Mucosa of descending colon (tissue), 3 donors: ENCODE results near the gene EMC7. TPM values are rescaled to one million over a fixed set of nuclear protein-coding genes. Genes with fewer than 3 reads are reported as not detected.
"Not testable (repeated sequence)": the region's sequence is repeated elsewhere in the genome, so short reads cannot be mapped to it uniquely, and the experiment has no call there.

ENCODE experiments used
- ATAC-seq: fragments of 200-7000 bp; cut with Tn5 transposase; one replicate; pipeline ENCODE4 v1.9.1; 2020; ENCODE audit warnings: mild to moderate bottlenecking, moderate library complexity
- DNase-seq, 3 donors: peaks; one replicate each; pipeline ENCODE4 v3.0.0-alpha.2; 2020
- H3K36me3 ChIP-seq: fragments of 200-600 bp; one replicate; pipeline ENCODE4 v1.8.0; 2021; ENCODE audit warnings: low read depth, mild to moderate bottlenecking
- H3K4me1 ChIP-seq: fragments of 200-600 bp; one replicate; pipeline ENCODE4 v1.8.0; 2021; ENCODE audit warnings: low read depth, mild to moderate bottlenecking
- H3K4me3 ChIP-seq: fragments of 200-600 bp; one replicate; pipeline ENCODE4 v1.8.0; 2021; ENCODE audit warnings: mild to moderate bottlenecking
- H3K9me3 ChIP-seq: fragments of 200-600 bp; one replicate; pipeline ENCODE4 v1.8.0; 2021; ENCODE audit warnings: mild to moderate bottlenecking
- CTCF ChIP-seq: fragments of 200-600 bp; IDR thresholded peaks from one replicate; pipeline ENCODE4 v1.8.0; 2022; ENCODE audit warnings: antibody characterized with exemption, mild to moderate bottlenecking
- intact Hi-C, 2 donors: fragments of 100-400 bp; cut with DNase I in 1 of 2; cut with micrococcal nuclease in 1 of 2; formaldehyde crosslinking; loops; one replicate each; pipeline versions ENCODE4 v1.11.0 to v1.11.1; 2022; cut with DNase I, micrococcal nuclease
- total RNA-seq, 3 donors: library from RNA; stranded (reverse); fragmentation: NEBNext Ultra II Directional in 2 of 3; extraction: Animal tissue kit (Norgen Biotek cat#: 25700) in 2 of 3; gene quantifications; one replicate each; pipeline versions ENCODE4 v1.2.1 to v1.2.4, GENCODE V29; 2021 to 2023
- donor health status: DM: no; HTN: no; CAD: no; lungs with moderate emphysema.
- donor health status: DM: no; HTN: no; CAD: no.
- donor health status: DM: no; HTN: yes; CAD: no.

The EMC7 gene
- total RNA-seq, 3 donors from 2014 or later: 56.2 to 70.2 (median 59.6) TPM

GRCh38 chr15:34055868-34056595 is 45.6 kb downstream of the EMC7 start:
- Histone ChIP-seq H3K36me3 (no peaks in the 10 kb centered on the region), H3K9me3 (peaks cover 4% of the 10 kb centered on the region), H3K4me3 (no peak overlapping the region), H3K4me1 (no peaks in the 10 kb centered on the region)
- no peak for DNase-seq
- no peak for ATAC-seq
- TF ChIP-seq CTCF: no peak
- intact Hi-C loops: no loop called here

- TF ChIP-seq CTCF: no peak
- intact Hi-C loops: no loop called here
- Histone ChIP-seq H3K9me3 (peaks cover 15% of the 10 kb centered on the region), H3K36me3 (no peaks in the 10 kb centered on the region), H3K4me3 (no peak overlapping the region), H3K4me1 (no peaks in the 10 kb centered on the region)
- ATAC-seq: no peak
- no peak for DNase-seq
These were observed 47.5 kb downstream of the EMC7 start for GRCh38 chr15:34054081-34054707.

GRCh38 chr15:34050385-34050784 is 51.3 kb downstream of the EMC7 start:
- H3K4me3 ChIP-seq, intact Hi-C loops, H3K36me3 ChIP-seq, DNase-seq, ATAC-seq, H3K4me1 ChIP-seq: not testable (repeated sequence)
- peaks cover 15% of the 10 kb centered on the region for H3K9me3 ChIP-seq

GRCh38 chr15:34049112-34049511 is 52.5 kb downstream of the EMC7 start:
- no peaks in the 10 kb centered on the region for H3K4me1 ChIP-seq
- ATAC-seq: no peak
- no peaks in the 10 kb centered on the region for H3K36me3 ChIP-seq
- H3K4me3 ChIP-seq: no peak overlapping the region
- intact Hi-C loops: no loop called here
- DNase-seq: no peak
- TF ChIP-seq CTCF: no peak
- H3K9me3 ChIP-seq: peaks cover 15% of the 10 kb centered on the region

GRCh38 chr15:34047893-34048775 is 53.5 kb downstream of the EMC7 start:
- Histone ChIP-seq H3K36me3 (no peaks in the 10 kb centered on the region), H3K9me3 (peaks cover 15% of the 10 kb centered on the region), H3K4me3 (no peak overlapping the region), H3K4me1 (no peaks in the 10 kb centered on the region)
- ATAC-seq (no peak), DNase-seq (no peak)
- intact Hi-C loops: no loop called here
- TF ChIP-seq CTCF: no peak
